CD14-positive monocyte (primary cell): Measurements from ENCODE around the gene EVL. TPM values are rescaled to one million over a fixed set of nuclear protein-coding genes. Genes with fewer than 3 reads are reported as not detected.
A peak's percentile ranks its signal among the peaks of the same experiment; 100 is the strongest.

ENCODE experiments used
- DNase-seq, 3 donors: peaks; one replicate each; pipeline ENCODE4 v3.0.0-alpha.2; 2011 to 2022
- H2AFZ ChIP-seq: 2 replicates; pipeline ENCODE4 v1.6.0; 2012; ENCODE audit warnings: mild to moderate bottlenecking, low read depth, low read length, inconsistent platforms; ENCODE audit not compliant: insufficient read depth, poor library complexity, severe bottlenecking
- H3K27ac ChIP-seq, 2 donors: 1 replicate in 1 of 2; 2 replicates in 1 of 2; pipeline ENCODE4 v1.5.1; 2012 to 2013; ENCODE audit warnings: low read length in 2 of 2, control low read depth in 1 of 2, inconsistent platforms in 1 of 2, low read depth in 1 of 2, mild to moderate bottlenecking in 1 of 2
- H3K27me3 ChIP-seq, 2 donors: one replicate each; pipeline versions ENCODE4 v1.6.0 to v1.6.1; 2011 to 2013; ENCODE audit warnings: low read length in 2 of 2; ENCODE audit not compliant: control insufficient read depth in 2 of 2, insufficient read depth in 2 of 2
- H3K36me3 ChIP-seq, 2 donors: replicated peaks in 1 of 2; 1 replicate in 1 of 2; 2 replicates in 1 of 2; pipeline versions ENCODE4 v1.5.1 to v1.6.1; 2012 to 2013; ENCODE audit warnings: low read length in 2 of 2, control low read depth in 1 of 2, inconsistent platforms in 1 of 2, mild to moderate bottlenecking in 1 of 2; ENCODE audit not compliant: insufficient read depth in 2 of 2, control insufficient read depth in 1 of 2
- H3K4me1 ChIP-seq, 2 donors: 1 replicate in 1 of 2; 2 replicates in 1 of 2; pipeline versions ENCODE4 v1.5.1 to v1.6.1; 2012 to 2013; ENCODE audit warnings: low read length in 2 of 2, control low read depth in 1 of 2, inconsistent platforms in 1 of 2, mild to moderate bottlenecking in 1 of 2, moderate library complexity in 1 of 2; ENCODE audit not compliant: insufficient read depth in 2 of 2, control insufficient read depth in 1 of 2
- H3K4me2 ChIP-seq: replicated peaks from 2 replicates; pipeline ENCODE3; 2012; ENCODE audit warnings: low read length, moderate library complexity, mild to moderate bottlenecking; ENCODE audit not compliant: poor library complexity, severe bottlenecking; ENCODE audit errors: extremely low read depth
- H3K4me3 ChIP-seq, 3 experiments: fragments of 200-600 bp in 1 of 3; sonication (generic) in 1 of 3; replicated peaks in 1 of 3; 1 replicate in 2 of 3; 2 replicates in 1 of 3; pipeline ENCODE4 v1.5.1; 2011 to 2013; ENCODE audit warnings: low read length in 3 of 3, mild to moderate bottlenecking in 3 of 3, control low read depth in 2 of 3, low read depth in 2 of 3, inconsistent platforms in 1 of 3, moderate library complexity in 1 of 3
- H3K79me2 ChIP-seq: 2 replicates; pipeline ENCODE4 v1.6.0; 2012; ENCODE audit warnings: mild to moderate bottlenecking, control low read depth, inconsistent platforms, low read length, moderate library complexity; ENCODE audit not compliant: insufficient read depth
- H3K9ac ChIP-seq: 2 replicates; pipeline ENCODE4 v1.6.0; 2017; ENCODE audit warnings: low read length, mild to moderate bottlenecking; ENCODE audit not compliant: insufficient read depth, poor library complexity, severe bottlenecking
- H3K9me3 ChIP-seq, 2 donors: replicated peaks in 1 of 2; 1 replicate in 1 of 2; 2 replicates in 1 of 2; pipeline versions ENCODE4 v1.5.1 to v1.6.1; 2012 to 2013; ENCODE audit warnings: low read length in 2 of 2, control low read depth in 1 of 2; ENCODE audit not compliant: control insufficient read depth in 1 of 2, insufficient read depth in 1 of 2
- H4K20me1 ChIP-seq: 2 replicates; pipeline ENCODE4 v1.6.0; 2012; ENCODE audit warnings: mild to moderate bottlenecking, low read length, control low read depth, moderate library complexity; ENCODE audit not compliant: insufficient read depth
- H3K27ac Mint-ChIP-seq, 7 donors: one replicate each; pipeline ENCODE4 v1.8.0; 2020; ENCODE audit warnings: mild to moderate bottlenecking in 7 of 7, mixed read lengths in 7 of 7, moderate library complexity in 6 of 7, inconsistent platforms in 2 of 7
- H3K27me3 Mint-ChIP-seq, 3 donors: one replicate each; pipeline ENCODE4 v1.8.0; 2021 to 2022; ENCODE audit warnings: low read depth in 3 of 3, mild to moderate bottlenecking in 3 of 3, mixed read lengths in 3 of 3, moderate library complexity in 3 of 3, inconsistent platforms in 1 of 3
- H3K36me3 Mint-ChIP-seq, 2 donors: one replicate each; pipeline ENCODE4 v1.8.0; 2020; ENCODE audit warnings: mixed read lengths in 2 of 2, inconsistent platforms in 1 of 2, mild to moderate bottlenecking in 1 of 2
- H3K4me1 Mint-ChIP-seq: one replicate; pipeline ENCODE4 v1.8.0; 2020; ENCODE audit warnings: mild to moderate bottlenecking, mixed read lengths
- H3K4me3 Mint-ChIP-seq, 2 donors: one replicate each; pipeline ENCODE4 v1.8.0; 2020; ENCODE audit warnings: mild to moderate bottlenecking in 2 of 2, mixed read lengths in 2 of 2, moderate library complexity in 1 of 2
- H3K9me3 Mint-ChIP-seq, 7 donors: one replicate each; pipeline ENCODE4 v1.8.0; 2020 to 2022; ENCODE audit warnings: mixed read lengths in 7 of 7, mild to moderate bottlenecking in 6 of 7, moderate library complexity in 6 of 7, inconsistent platforms in 2 of 7
- WGBS: methylation state at CpG from one replicate; pipeline ENCODE4 v1.1.5; 2013; ENCODE audit warnings: missing lambda C conversion rate; ENCODE audit not compliant: insufficient coverage; 5-methylcytosine and 5-hydroxymethylcytosine counted together
- intact Hi-C, 2 donors: fragments of 100-400 bp; cut with micrococcal nuclease; formaldehyde crosslinking; loops; one replicate each; pipeline versions ENCODE4 v1.15.0 to v1.15.1; 2023
- polyA plus RNA-seq, 3 donors: library from polyadenylated mRNA; depleted of rRNA in 1 of 3; unstranded in 2 of 3; stranded (reverse) in 1 of 3; fragments of 300-500 nt in 2 of 3; fragments of >200 nt in 1 of 3; fragmentation: Illumina TruSeq in 2 of 3; gene quantifications; 1 replicate in 2 of 3; 2 replicates in 1 of 3; pipeline ENCODE4 v1.2.3, GENCODE V29; 2012 to 2021
- TF ChIP-seq, protein P1 (sequence below): fragments of 200-600 bp; IDR thresholded peaks from one replicate; pipeline ENCODE4 v1.8.0; 2022; ENCODE audit warnings: antibody characterized with exemption, mild to moderate bottlenecking

EVL gene
- polyA plus RNA-seq, 3 donors: 3.2 to 131 (median 6.7) TPM

DNA sequence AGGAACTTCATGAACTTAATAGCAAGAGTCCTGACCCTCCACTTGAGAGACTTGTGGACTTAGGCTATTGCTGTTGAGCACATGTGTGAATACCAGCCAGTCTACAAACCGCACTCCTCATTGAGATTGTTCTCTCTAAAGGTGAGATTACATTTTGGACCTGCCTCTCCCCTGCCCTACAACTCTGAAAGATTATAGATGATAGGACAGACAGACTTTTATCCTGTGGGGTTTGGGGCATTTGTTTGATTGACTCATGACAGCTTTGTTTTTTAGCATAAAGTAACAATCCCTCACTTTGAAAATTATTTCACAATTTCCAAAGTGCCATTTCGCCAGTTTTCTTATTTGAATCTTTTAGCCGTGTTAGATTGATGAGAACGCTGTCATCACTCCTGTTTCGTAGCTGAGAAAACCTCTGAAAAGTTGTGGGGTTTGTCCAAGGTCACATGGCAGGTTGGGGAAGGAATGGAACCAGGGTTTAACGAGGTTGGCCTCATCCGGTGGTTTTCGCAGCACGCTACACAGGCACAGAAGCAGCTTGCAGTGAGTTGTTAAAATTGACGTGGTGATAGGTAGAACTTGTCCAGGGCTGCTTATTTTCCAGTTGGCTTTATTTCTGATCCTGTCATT lies 836 bp downstream of the EVL start:
- H3K27me3 Mint-ChIP-seq: peaks cover 0 to 3% (median 0%) of the 10 kb centered on the region in 3 donors
- Histone ChIP-seq H3K36me3 (no peaks in the 10 kb centered on the region), H3K9ac (peak overlapping the region; percentile 50), H3K27ac (peak overlapping the region; percentile 94 to 95), H3K9me3 (no peaks in the 10 kb centered on the region), H3K4me1 (peaks cover 53 to 63% of the 10 kb centered on the region in 2 donors), H3K4me2 (peak overlapping the region; percentile 67), H4K20me1 (no peaks in the 10 kb centered on the region), H3K27me3 (no peaks in the 10 kb centered on the region), H3K4me3 (peak overlapping the region; percentile 31 to 68 (median 47)), H3K79me2 (peaks cover 50% of the 10 kb centered on the region), H2AFZ (peak overlapping the region; percentile 78)
- H3K36me3 Mint-ChIP-seq: peaks cover 6 to 13% of the 10 kb centered on the region in 2 donors
- intact Hi-C loops: loop anchor here in 1 of 2 donors (5.0 kb wide), 1 partner anchor 41 kb away; no protein-coding TSS in a partner anchor
- WGBS: 0% methylated on average over 8 of the region's 10 CpGs
- peak overlapping the region; percentile 78 to 97 for H3K4me3 Mint-ChIP-seq
- H3K27ac Mint-ChIP-seq: peak overlapping the region; percentile 90 to 99 (median 98)
- H3K4me1 Mint-ChIP-seq: peaks cover 61% of the 10 kb centered on the region
- no peaks in the 10 kb centered on the region for H3K9me3 Mint-ChIP-seq
- TF ChIP-seq, protein P1, sequence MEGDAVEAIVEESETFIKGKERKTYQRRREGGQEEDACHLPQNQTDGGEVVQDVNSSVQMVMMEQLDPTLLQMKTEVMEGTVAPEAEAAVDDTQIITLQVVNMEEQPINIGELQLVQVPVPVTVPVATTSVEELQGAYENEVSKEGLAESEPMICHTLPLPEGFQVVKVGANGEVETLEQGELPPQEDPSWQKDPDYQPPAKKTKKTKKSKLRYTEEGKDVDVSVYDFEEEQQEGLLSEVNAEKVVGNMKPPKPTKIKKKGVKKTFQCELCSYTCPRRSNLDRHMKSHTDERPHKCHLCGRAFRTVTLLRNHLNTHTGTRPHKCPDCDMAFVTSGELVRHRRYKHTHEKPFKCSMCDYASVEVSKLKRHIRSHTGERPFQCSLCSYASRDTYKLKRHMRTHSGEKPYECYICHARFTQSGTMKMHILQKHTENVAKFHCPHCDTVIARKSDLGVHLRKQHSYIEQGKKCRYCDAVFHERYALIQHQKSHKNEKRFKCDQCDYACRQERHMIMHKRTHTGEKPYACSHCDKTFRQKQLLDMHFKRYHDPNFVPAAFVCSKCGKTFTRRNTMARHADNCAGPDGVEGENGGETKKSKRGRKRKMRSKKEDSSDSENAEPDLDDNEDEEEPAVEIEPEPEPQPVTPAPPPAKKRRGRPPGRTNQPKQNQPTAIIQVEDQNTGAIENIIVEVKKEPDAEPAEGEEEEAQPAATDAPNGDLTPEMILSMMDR: no peak
- DNase-seq: peak; percentile 62 to 84 (median 67)

DNA sequence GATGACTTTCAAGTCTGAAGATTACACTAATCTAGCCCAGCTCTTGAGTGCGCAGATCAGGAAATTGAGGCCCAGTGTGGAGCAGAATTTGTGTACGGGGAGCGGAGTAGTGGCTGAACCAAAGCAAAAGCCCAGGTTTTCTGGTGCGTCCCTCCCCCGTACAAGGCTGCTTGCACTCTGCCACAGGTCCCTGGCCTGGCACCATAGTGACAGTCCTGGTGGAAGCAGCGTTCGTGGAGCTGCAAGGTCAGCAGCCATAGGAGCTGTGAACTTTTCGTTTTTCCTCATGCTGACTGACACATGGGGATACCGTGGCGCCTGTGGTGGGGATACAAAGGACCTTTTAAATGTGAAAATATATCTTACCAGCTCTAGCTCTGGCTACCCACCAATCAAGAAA lies 1.7 kb downstream of the EVL start:
- H3K27ac ChIP-seq: peak overlapping the region; percentile 46 to 95
- no peak for DNase-seq
- Mint-ChIP-seq H3K9me3 (no peaks in the 10 kb centered on the region), H3K36me3 (peaks cover 6 to 14% of the 10 kb centered on the region in 2 donors), H3K27me3 (peaks cover 0 to 3% (median 0%) of the 10 kb centered on the region in 3 donors), H3K27ac (peak overlapping the region; percentile 57 to 99 (median 98)), H3K4me3 (peak overlapping the region; percentile 78 to 97), H3K4me1 (peaks cover 63% of the 10 kb centered on the region)
- intact Hi-C loops: loop anchor here in 1 of 2 donors (5.0 kb wide), 1 partner anchor 40 kb away; no protein-coding TSS in a partner anchor
- peaks cover 59% of the 10 kb centered on the region for H3K79me2 ChIP-seq
- peak overlapping the region; percentile 67 for H3K4me2 ChIP-seq
- 36% methylated on average over 7 of the region's 10 CpGs for WGBS
- H3K9me3 ChIP-seq: no peaks in the 10 kb centered on the region
- peak overlapping the region; percentile 78 for H2AFZ ChIP-seq
- no peaks in the 10 kb centered on the region for H3K36me3 ChIP-seq
- H4K20me1 ChIP-seq: no peaks in the 10 kb centered on the region
- peak overlapping the region; percentile 17 for H3K9ac ChIP-seq
- peak overlapping the region in 2 of 3 experiments; percentile 31 to 68 for H3K4me3 ChIP-seq
- no peaks in the 10 kb centered on the region for H3K27me3 ChIP-seq
- peaks cover 53 to 65% of the 10 kb centered on the region in 2 donors for H3K4me1 ChIP-seq
- TF ChIP-seq, protein P1: no peak
